Stomach (tissue), 9 donors: Measurements from ENCODE around the gene ZBTB1. TPM values are rescaled to one million over a fixed set of nuclear protein-coding genes. Genes with fewer than 3 reads are reported as not detected.

ENCODE experiments used
- DNase-seq, 2 donors: peaks; one replicate each; pipeline versions ENCODE4 v3.0.0 to v3.0.0-alpha.2; 2013 to 2019
- H3K27ac ChIP-seq, 5 donors: fragments of 200-600 bp in 4 of 5; sonication (generic) in 4 of 5; one replicate each; pipeline ENCODE4 v1.5.1; 2013 to 2019; ENCODE audit warnings: mild to moderate bottlenecking in 1 of 5, moderate library complexity in 1 of 5
- H3K27me3 ChIP-seq, 3 donors: fragments of 200-600 bp; sonication (generic); one replicate each; pipeline ENCODE4 v1.5.1; 2017 to 2019; ENCODE audit warnings: mixed run types in 1 of 3
- H3K36me3 ChIP-seq, 4 donors: fragments of 200-600 bp; sonication (generic); 1 replicate in 3 of 4; 2 replicates in 1 of 4; pipeline ENCODE4 v1.5.1; 2016 to 2019
- H3K4me1 ChIP-seq, 4 donors: fragments of 200-600 bp; sonication (generic); one replicate each; pipeline ENCODE4 v1.5.1; 2016 to 2019
- H3K4me3 ChIP-seq, 4 donors: fragments of 200-600 bp; sonication (generic) in 3 of 4; one replicate each; pipeline ENCODE4 v1.5.1; 2016 to 2019; ENCODE audit warnings: mild to moderate bottlenecking in 1 of 4
- H3K9me3 ChIP-seq, 4 donors: fragments of 200-600 bp; sonication (generic); one replicate each; pipeline ENCODE4 v1.5.1; 2016 to 2019
- EP300 ChIP-seq: sonication (generic); formaldehyde crosslinking; IDR thresholded peaks from one replicate; pipeline ENCODE4 v1.6.1; 2017; ENCODE audit warnings: antibody characterized with exemption
- POLR2A ChIP-seq, 4 donors: fragments of 450-650 bp; IDR thresholded peaks; one replicate each; pipeline ENCODE4 v1.6.1; 2016; ENCODE audit warnings: antibody characterized with exemption in 4 of 4, control low read depth in 2 of 4, mild to moderate bottlenecking in 1 of 4, moderate library complexity in 1 of 4
- POLR2AphosphoS5 ChIP-seq, 3 donors: sonication (generic); formaldehyde crosslinking; IDR thresholded peaks; one replicate each; pipeline ENCODE4 v1.6.1; 2016; ENCODE audit warnings: antibody characterized with exemption in 3 of 3
- WGBS, 5 donors: extraction: QIAGEN DNeasy Blood & Tissue Kit in 3 of 5; methylation state at CpG; one replicate each; pipeline versions ENCODE4 v1.1.5 to v1.1.7; 2013 to 2018; 5-methylcytosine and 5-hydroxymethylcytosine counted together
- intact Hi-C: fragments of 100-400 bp; cut with DNase I; formaldehyde crosslinking; loops from one replicate; pipeline ENCODE4 v1.15.1; 2023; ENCODE audit warnings: low total_unique reads
- polyA plus RNA-seq, 3 donors: library from polyadenylated mRNA; stranded (reverse); fragments of 200-250 nt; gene quantifications; one replicate each; pipeline ENCODE4 v1.2.3, GENCODE V29; 2013
- total RNA-seq, 5 donors: library from RNA; depleted of rRNA; stranded (reverse); fragments of >200 nt; gene quantifications; one replicate each; pipeline versions ENCODE4 v1.1.0 to v1.2.3, GENCODE V29; 2014 to 2016
- TF ChIP-seq, protein P1 (sequence below), 7 experiments: fragments of 450-650 bp in 4 of 7; fragments of 200-600 bp in 3 of 7; sonication (generic) in 3 of 7; IDR thresholded peaks; one replicate each; pipeline ENCODE4 v1.5.1; 2016 to 2019; ENCODE audit warnings: antibody characterized with exemption in 7 of 7, control low read depth in 2 of 7, mild to moderate bottlenecking in 1 of 7
- donor health status: healthy with polysubstance abuse.
- donor health status: Bipolar disorder and iron deficiency.
- donor health status: healthy.

Gene ZBTB1
- total and polyA plus RNA-seq, 8 donors: 9.8 to 137 (median 37.4) TPM

GRCh38 chr14:64474041-64474440 lies 30.5 kb upstream of the ZBTB1 start:
- Histone ChIP-seq H3K36me3 (no peaks in the 10 kb centered on the region), H3K9me3 (no peaks in the 10 kb centered on the region), H3K27me3 (no peaks in the 10 kb centered on the region), H3K4me1 (no peaks in the 10 kb centered on the region), H3K4me3 (no peak overlapping the region), H3K27ac (no peak overlapping the region)
- TF ChIP-seq EP300 (no peak), POLR2A (IDR thresholded peaks at IDR 0.05) (no peak), POLR2AphosphoS5 (IDR thresholded peaks at IDR 0.05) (no peak)
- TF ChIP-seq, protein P1, sequence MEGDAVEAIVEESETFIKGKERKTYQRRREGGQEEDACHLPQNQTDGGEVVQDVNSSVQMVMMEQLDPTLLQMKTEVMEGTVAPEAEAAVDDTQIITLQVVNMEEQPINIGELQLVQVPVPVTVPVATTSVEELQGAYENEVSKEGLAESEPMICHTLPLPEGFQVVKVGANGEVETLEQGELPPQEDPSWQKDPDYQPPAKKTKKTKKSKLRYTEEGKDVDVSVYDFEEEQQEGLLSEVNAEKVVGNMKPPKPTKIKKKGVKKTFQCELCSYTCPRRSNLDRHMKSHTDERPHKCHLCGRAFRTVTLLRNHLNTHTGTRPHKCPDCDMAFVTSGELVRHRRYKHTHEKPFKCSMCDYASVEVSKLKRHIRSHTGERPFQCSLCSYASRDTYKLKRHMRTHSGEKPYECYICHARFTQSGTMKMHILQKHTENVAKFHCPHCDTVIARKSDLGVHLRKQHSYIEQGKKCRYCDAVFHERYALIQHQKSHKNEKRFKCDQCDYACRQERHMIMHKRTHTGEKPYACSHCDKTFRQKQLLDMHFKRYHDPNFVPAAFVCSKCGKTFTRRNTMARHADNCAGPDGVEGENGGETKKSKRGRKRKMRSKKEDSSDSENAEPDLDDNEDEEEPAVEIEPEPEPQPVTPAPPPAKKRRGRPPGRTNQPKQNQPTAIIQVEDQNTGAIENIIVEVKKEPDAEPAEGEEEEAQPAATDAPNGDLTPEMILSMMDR (IDR thresholded peaks at IDR 0.05): no peak
- WGBS, 5 donors: 39 to 66% (median 47%) methylated on average over 2 of the region's 2 CpGs
- intact Hi-C loops: no loop called here
- no peak for DNase-seq

GRCh38 chr14:64474698-64475097 lies 29.9 kb upstream of the ZBTB1 start:
- DNase-seq: no peak
- Histone ChIP-seq H3K4me1 (no peaks in the 10 kb centered on the region), H3K4me3 (no peak overlapping the region), H3K36me3 (peaks cover 0 to 6% (median 1%) of the 10 kb centered on the region in 4 donors), H3K9me3 (no peaks in the 10 kb centered on the region), H3K27me3 (no peaks in the 10 kb centered on the region), H3K27ac (no peak overlapping the region)
- intact Hi-C loops: no loop called here
- TF ChIP-seq POLR2A (IDR thresholded peaks at IDR 0.05) (no peak), EP300 (no peak), POLR2AphosphoS5 (IDR thresholded peaks at IDR 0.05) (no peak)
- TF ChIP-seq, protein P1 (IDR thresholded peaks at IDR 0.05): no peak
- 44 to 71% (median 60%) methylated on average over 4 of the region's 4 CpGs for WGBS, 5 donors

GRCh38 chr14:64475585-64476273 lies 28.8 kb upstream of the ZBTB1 start:
- Histone ChIP-seq H3K36me3 (peaks cover 0 to 16% (median 3%) of the 10 kb centered on the region in 4 donors), H3K9me3 (no peaks in the 10 kb centered on the region), H3K27me3 (no peaks in the 10 kb centered on the region), H3K4me3 (no peak overlapping the region), H3K4me1 (no peaks in the 10 kb centered on the region), H3K27ac (no peak overlapping the region)
- no peak for DNase-seq
- WGBS, 5 donors: 88 to 92% (median 90%) methylated on average over 8 of the region's 8 CpGs
- no peak for TF ChIP-seq EP300
- TF ChIP-seq, protein P1 (IDR thresholded peaks at IDR 0.05): no peak
- no peak for TF ChIP-seq POLR2AphosphoS5 (IDR thresholded peaks at IDR 0.05)
- no peak for TF ChIP-seq POLR2A (IDR thresholded peaks at IDR 0.05)
- intact Hi-C loops: no loop called here

GRCh38 chr14:64476438-64476837 lies 28.1 kb upstream of the ZBTB1 start:
- H3K4me3 ChIP-seq: no peak overlapping the region
- H3K27me3 ChIP-seq: no peaks in the 10 kb centered on the region
- intact Hi-C loops: no loop called here
- H3K27ac ChIP-seq: no peak overlapping the region
- H3K36me3 ChIP-seq: peaks cover 0 to 21% (median 8%) of the 10 kb centered on the region in 4 donors
- WGBS, 5 donors: 90 to 92% (median 91%) methylated on average over 8 of the region's 8 CpGs
- no peak for TF ChIP-seq POLR2A (IDR thresholded peaks at IDR 0.05)
- no peak for TF ChIP-seq POLR2AphosphoS5 (IDR thresholded peaks at IDR 0.05)
- no peak for TF ChIP-seq EP300
- TF ChIP-seq, protein P1 (IDR thresholded peaks at IDR 0.05): no peak
- no peaks in the 10 kb centered on the region for H3K4me1 ChIP-seq
- no peak for DNase-seq
- no peaks in the 10 kb centered on the region for H3K9me3 ChIP-seq
